Endothelial cell (in vitro differentiated cells): ENCODE results near the gene RAB30. TPM values are rescaled to one million over a fixed set of nuclear protein-coding genes. Genes with fewer than 3 reads are reported as not detected.

ENCODE experiments used
- DNase-seq: peaks from one replicate; pipeline ENCODE4 v3.0.0; 2021; ENCODE audit warnings: low spot score
- H3K27ac Mint-ChIP-seq: one replicate; pipeline ENCODE4 v1.8.0; 2021; ENCODE audit warnings: mixed read lengths, inconsistent platforms; ENCODE audit not compliant: unreplicated experiment
- H3K27me3 Mint-ChIP-seq: one replicate; pipeline ENCODE4 v1.8.0; 2021; ENCODE audit warnings: mild to moderate bottlenecking, moderate library complexity, mixed read lengths, inconsistent platforms; ENCODE audit not compliant: unreplicated experiment
- H3K36me3 Mint-ChIP-seq: one replicate; pipeline ENCODE4 v1.8.0; 2021; ENCODE audit warnings: mild to moderate bottlenecking, low read depth, mixed read lengths, inconsistent platforms; ENCODE audit not compliant: unreplicated experiment
- H3K4me1 Mint-ChIP-seq: one replicate; pipeline ENCODE4 v1.8.0; 2021; ENCODE audit warnings: mild to moderate bottlenecking, mixed read lengths, inconsistent platforms; ENCODE audit not compliant: unreplicated experiment
- H3K4me3 Mint-ChIP-seq: one replicate; pipeline ENCODE4 v1.8.0; 2021; ENCODE audit warnings: mild to moderate bottlenecking, mixed read lengths, inconsistent platforms; ENCODE audit not compliant: unreplicated experiment
- H3K9me3 Mint-ChIP-seq: one replicate; pipeline ENCODE4 v1.8.0; 2021; ENCODE audit warnings: mixed read lengths, inconsistent platforms; ENCODE audit not compliant: unreplicated experiment
- total RNA-seq: library from RNA; stranded (reverse); fragmentation: NEBNext Ultra II Directional; extraction: Animal tissue kit (Norgen Biotek cat#: 25700); gene quantifications from one replicate; pipeline ENCODE4 v1.2.1, GENCODE V29; 2021; ENCODE audit not compliant: unreplicated experiment
- TF ChIP-seq, protein P1 (sequence below): fragments of 200-600 bp; sonication (generic); IDR thresholded peaks from one replicate; pipeline ENCODE4 v1.5.0; 2021; ENCODE audit warnings: antibody characterized with exemption; ENCODE audit not compliant: unreplicated experiment

Gene RAB30
- total RNA-seq, 1 donor from 2014 or later: 18.6 TPM

DNA sequence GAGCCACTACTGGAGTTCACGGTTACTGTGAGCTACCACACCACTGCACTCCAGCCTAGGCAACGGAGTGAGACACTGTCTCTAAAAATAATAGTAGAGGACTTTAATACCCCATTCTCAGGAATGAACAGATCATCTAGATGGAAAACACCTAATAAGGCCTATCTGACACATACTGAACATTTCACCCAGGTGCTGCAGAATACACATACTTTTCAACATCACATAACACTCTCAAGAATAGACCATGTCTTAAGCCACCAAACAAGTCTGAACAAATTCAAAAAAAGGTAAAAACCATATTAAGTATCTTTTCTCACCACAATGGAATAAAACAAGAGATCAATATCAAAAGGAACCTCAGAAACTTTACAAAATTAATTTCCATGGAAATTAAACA is 132.2 kb downstream of the RAB30 start:
- peaks cover 3% of the 10 kb centered on the region for H3K4me1 Mint-ChIP-seq
- H3K27ac Mint-ChIP-seq: no peak overlapping the region
- peaks cover 8% of the 10 kb centered on the region for H3K36me3 Mint-ChIP-seq
- TF ChIP-seq, protein P1, sequence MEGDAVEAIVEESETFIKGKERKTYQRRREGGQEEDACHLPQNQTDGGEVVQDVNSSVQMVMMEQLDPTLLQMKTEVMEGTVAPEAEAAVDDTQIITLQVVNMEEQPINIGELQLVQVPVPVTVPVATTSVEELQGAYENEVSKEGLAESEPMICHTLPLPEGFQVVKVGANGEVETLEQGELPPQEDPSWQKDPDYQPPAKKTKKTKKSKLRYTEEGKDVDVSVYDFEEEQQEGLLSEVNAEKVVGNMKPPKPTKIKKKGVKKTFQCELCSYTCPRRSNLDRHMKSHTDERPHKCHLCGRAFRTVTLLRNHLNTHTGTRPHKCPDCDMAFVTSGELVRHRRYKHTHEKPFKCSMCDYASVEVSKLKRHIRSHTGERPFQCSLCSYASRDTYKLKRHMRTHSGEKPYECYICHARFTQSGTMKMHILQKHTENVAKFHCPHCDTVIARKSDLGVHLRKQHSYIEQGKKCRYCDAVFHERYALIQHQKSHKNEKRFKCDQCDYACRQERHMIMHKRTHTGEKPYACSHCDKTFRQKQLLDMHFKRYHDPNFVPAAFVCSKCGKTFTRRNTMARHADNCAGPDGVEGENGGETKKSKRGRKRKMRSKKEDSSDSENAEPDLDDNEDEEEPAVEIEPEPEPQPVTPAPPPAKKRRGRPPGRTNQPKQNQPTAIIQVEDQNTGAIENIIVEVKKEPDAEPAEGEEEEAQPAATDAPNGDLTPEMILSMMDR: no peak
- no peaks in the 10 kb centered on the region for H3K27me3 Mint-ChIP-seq
- no peak for DNase-seq
- H3K9me3 Mint-ChIP-seq: no peaks in the 10 kb centered on the region
- H3K4me3 Mint-ChIP-seq: no peak overlapping the region

DNA sequence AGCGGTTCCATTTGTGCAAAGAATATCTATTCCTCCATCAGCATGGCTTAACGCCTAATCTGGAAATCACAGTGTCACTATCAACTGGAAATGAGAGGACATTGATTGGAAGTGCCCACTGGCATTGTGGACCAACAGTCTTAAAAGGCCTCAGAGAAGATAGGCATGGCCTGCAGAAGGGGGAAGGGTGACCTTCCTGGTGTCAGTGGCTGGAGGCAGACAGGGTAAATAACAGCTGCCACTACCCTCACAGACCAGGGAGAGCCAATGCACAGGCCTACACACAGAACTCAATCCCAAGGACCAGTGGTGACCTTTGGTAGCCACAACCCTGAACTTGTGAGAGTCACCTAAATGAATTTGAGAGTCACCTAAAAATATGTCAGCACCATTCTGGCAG is 134.1 kb downstream of the RAB30 start:
- H3K4me1 Mint-ChIP-seq: peaks cover 3% of the 10 kb centered on the region
- DNase-seq: no peak
- no peaks in the 10 kb centered on the region for H3K27me3 Mint-ChIP-seq
- no peak overlapping the region for H3K4me3 Mint-ChIP-seq
- TF ChIP-seq, protein P1: no peak
- no peaks in the 10 kb centered on the region for H3K9me3 Mint-ChIP-seq
- peaks cover 8% of the 10 kb centered on the region for H3K36me3 Mint-ChIP-seq
- no peak overlapping the region for H3K27ac Mint-ChIP-seq

DNA sequence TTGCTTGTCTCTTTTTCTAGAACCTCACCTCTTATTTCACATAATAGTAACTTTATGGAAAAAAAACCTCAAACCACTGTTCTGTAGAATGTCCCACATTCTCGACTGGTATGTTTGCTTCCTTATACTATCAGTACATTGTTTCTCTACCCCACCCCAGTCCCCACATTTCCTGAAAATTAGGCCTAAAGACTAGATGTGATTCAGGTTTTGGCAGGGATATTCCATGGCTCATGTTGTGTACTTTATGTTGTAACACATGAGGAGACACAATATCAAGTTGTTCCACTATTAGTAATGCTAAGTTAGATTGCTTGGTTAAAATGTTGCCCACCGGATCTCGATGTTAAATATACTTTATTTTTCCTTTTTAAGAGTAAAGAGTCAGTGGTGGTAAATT is 135.4 kb downstream of the RAB30 start:
- no peak for DNase-seq

DNA sequence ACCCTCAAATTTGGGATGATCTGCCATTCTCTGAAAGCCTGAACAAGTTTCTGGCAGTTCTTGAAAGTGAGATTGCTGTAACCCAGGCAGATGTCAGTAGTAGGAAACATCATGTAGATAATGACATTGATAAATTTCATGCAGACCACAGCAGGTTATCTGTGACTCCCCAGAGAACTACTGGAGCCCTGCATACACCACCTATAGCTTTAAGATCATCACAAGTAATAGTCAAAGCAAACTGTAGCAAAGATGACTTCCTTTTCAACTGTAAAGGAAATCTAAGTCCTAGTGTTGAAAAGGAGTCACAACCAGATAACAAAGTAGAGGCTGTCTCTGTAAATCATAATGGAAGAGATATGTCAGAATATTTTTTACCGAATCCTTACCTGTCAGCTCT is 139.1 kb downstream of the RAB30 start:
- TF ChIP-seq, protein P1: no peak
- Mint-ChIP-seq H3K27ac (no peak overlapping the region), H3K36me3 (peaks cover 8% of the 10 kb centered on the region), H3K4me3 (no peak overlapping the region), H3K4me1 (peaks cover 3% of the 10 kb centered on the region), H3K9me3 (no peaks in the 10 kb centered on the region), H3K27me3 (no peaks in the 10 kb centered on the region)
- no peak for DNase-seq

More for the DNA sequence above, 135.4 kb downstream of the RAB30 start:
- H3K4me3 Mint-ChIP-seq: no peak overlapping the region
- peaks cover 8% of the 10 kb centered on the region for H3K36me3 Mint-ChIP-seq
- H3K27me3 Mint-ChIP-seq: no peaks in the 10 kb centered on the region
- TF ChIP-seq, protein P1: no peak
- peaks cover 3% of the 10 kb centered on the region for H3K4me1 Mint-ChIP-seq
- H3K9me3 Mint-ChIP-seq: no peaks in the 10 kb centered on the region
- no peak overlapping the region for H3K27ac Mint-ChIP-seq

DNA sequence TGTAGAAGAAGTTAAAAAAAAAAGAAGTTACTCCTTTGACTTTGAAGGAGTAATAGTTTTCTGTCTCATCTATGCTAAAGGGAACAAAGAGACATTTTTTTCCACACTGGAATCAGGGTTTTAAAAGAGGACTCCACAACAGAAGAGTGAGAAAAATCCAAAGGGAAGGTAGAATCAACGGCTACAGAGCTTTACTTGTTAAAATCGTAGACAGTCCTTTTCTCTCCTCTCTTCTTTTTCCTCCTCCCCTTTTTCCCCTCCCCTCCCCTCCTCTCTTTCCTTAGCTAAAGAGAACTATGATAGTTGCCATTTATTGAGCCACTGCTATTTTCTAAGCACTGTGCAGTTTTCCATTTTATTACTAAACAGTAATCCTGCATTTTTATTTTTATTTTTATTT is 141.0 kb downstream of the RAB30 start:
- peaks cover 4% of the 10 kb centered on the region for H3K36me3 Mint-ChIP-seq
- H3K27ac Mint-ChIP-seq: no peak overlapping the region
- H3K4me3 Mint-ChIP-seq: no peak overlapping the region
- H3K9me3 Mint-ChIP-seq: no peaks in the 10 kb centered on the region
- DNase-seq: no peak
- H3K27me3 Mint-ChIP-seq: no peaks in the 10 kb centered on the region
- no peaks in the 10 kb centered on the region for H3K4me1 Mint-ChIP-seq
- TF ChIP-seq, protein P1: no peak
